Activated T-cell treated with anti-CD3 and anti-CD28 coated beads, Interleukin-2, amount 50 U/mL, for 1 hour (primary cell): Measurements from ENCODE around the gene AGAP5.
"Not testable (repeated sequence)": the region's sequence is repeated elsewhere in the genome, so short reads cannot be mapped to it uniquely, and the experiment has no call there.

ENCODE experiments used
- DNase-seq: peaks from one replicate; pipeline ENCODE4 v3.0.0-alpha.2; 2020

The AGAP5 gene

DNA sequence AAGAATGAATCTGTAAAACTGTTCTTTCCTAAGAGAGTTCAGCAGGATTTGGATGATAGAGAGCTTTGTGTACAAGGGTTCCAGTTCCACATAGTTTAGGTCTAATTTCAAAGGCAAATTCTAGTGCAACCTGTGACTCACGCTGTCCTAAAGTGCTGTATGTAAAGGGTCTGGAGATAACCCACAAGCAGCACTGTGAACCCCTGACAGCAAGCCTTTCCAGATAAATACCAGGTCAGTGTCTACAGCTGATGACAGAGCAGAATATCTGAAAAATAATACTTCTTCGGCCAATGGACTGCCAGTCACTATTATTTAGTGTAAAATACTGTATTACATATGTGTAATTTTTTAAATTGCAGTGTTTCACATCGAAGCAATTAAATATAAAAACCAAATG, 16.0 kb upstream of the AGAP5 start:
- DNase-seq = not testable (repeated sequence)

DNA sequence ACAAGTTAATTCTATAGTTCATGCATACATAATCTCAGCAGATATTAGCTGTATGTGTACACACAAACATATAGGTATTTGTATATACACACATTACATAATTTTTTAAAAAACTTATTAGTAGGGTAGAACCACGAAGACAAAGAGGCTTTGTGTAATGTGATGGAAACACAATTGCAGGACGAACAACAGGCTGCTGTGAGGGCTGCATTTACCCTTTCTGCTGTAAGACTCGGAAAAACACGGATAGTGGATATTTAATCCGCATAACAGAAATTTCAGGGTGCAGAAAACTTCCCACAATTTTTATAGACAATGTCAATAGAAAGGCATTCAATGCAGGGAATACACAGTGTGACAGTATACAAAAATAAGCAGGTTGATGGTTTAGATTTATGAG, 13.8 kb upstream of the AGAP5 start:
- DNase-seq = not testable (repeated sequence)

DNA sequence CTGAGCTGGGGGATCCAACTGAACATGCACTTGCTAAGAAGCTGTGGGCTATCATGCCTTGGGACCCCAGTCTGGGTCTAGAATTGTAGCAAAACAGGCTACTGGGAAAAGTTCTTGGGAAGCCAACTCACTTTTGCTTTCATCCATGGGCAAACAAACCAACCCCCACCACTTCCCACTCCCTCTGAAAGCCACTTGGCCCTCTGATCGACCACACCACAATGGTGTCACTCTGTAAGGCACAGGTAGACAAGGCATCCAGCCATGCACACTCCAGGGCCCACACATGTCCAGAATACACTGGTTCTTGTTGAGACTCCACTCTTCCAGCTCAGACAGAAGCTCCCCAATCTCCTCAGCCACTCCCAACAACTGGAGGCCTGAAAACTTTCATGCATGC, 10.2 kb upstream of the AGAP5 start:
- DNase-seq = not testable (repeated sequence)

DNA sequence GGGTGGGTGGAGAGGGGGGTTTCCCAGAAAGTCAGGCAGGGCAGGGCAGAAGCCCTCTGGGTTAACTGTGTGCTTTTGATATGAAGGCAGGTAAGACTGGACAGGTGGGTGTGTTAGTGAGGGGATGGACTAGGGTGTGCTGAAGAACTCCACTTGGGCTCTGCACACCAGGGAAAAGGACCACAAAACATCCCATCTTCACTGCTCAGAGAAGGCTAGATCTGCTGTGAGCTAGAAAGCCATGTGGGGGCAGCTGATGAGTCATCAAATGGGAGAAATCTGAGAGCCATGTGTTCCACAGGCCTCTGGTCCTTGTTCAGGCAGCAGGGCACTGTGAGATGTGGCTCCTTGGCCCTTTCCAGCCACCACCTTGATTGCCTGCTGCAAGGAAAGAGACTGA, 9.7 kb upstream of the AGAP5 start:
- DNase-seq = not testable (repeated sequence)

DNA sequence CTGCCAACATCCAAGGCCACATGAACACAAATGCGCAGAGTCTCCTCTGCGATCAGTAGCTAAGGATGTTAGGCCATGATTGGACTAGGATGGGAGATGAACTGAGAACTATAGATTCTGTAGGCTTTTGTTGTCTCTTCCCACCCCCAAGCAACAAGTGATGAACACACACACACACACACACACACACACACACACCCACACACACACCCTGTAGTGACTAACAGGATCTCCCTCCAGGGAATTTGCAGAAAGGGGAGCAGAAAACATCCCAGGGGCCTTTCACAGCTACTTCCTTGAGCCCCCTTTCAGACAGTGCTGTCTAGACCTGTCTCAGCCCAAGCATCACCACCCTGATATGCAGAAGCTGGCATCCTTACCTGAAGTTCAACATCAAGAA, 8.6 kb upstream of the AGAP5 start:
- not testable (repeated sequence) for DNase-seq

DNA sequence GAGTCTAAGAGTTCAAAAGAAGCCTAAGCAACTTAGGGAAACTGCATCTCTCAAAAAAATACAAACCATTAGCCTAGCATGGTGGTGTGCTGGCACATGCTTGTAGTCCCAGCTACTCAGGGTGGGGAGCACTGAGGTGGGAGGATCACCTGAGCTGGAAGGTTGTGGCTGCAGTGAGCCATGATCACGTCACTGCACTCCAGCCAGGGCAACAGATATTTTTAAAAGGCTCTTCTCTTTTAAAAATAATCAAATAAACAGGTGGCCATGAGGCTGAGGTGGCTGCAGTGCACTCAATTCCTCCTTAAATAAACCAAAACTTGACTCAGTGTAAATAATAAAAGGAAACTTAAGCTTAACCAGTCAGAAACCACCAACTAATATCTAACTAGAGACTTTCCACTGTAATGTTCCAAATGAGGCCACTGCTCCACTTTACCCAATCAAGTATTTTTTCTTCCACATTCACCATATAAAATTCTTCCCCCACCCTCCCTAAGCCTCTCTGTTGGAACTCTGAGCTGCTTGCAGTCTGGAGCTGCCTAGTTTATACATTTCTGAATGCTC, 7.7 kb upstream of the AGAP5 start:
- DNase-seq = not testable (repeated sequence)

DNA sequence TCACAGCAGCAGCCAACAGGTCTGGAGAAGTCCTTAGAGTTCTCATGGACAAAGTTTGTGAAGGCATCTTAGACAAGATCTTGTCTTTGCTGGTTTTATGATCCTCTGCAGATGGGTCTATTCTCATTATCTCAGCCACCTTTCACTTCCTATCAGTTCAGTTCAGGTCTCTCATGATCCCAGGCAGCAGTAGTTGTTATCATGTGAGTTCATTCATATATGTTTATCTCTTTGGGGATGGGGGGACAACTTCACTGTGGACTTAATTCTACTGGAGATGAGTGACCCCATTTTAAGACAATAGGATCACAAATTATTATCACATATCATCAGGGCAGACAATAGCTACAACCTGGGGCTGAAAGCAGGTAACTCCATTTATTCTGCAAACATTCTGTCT, 6.0 kb upstream of the AGAP5 start:
- not testable (repeated sequence) for DNase-seq

DNA sequence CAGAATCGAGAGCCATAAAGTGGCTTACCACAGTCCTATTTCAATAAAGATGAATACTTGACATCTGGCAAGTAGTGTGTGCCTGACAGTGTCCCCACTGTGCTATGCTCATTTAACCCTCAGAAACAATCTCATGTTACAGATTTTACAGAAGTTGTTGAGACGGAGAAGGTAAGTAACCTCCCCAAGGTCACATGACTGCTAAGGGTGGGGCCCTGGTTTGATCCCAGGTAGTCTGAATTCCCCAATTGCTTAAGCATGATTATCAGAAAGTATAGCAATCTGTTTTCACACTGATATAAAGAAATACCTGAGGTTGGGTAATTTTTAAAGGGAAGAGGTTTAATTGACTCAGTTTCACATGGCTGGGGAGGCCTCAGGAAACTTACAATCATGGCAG, 910 bp upstream of the AGAP5 start:
- DNase-seq = not testable (repeated sequence)

DNA sequence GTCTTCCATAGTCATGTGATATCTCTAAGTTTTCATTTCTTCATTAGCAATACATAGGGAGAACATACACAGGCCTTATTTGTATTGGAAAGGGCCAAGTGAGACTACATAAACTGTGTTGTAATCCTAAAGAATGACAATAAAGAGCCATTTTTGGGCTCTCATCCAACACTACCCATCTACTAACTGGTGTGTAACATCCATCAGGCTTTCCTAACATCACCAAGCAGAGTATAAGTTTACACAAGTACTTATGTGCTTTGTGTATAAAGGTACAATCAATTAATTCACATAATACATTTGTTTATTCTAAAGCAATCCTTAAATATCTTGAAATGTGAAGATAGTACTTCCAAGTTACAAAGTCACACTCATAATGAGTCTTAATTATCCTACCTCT, 2.6 kb downstream of the AGAP5 start:
- not testable (repeated sequence) for DNase-seq

DNA sequence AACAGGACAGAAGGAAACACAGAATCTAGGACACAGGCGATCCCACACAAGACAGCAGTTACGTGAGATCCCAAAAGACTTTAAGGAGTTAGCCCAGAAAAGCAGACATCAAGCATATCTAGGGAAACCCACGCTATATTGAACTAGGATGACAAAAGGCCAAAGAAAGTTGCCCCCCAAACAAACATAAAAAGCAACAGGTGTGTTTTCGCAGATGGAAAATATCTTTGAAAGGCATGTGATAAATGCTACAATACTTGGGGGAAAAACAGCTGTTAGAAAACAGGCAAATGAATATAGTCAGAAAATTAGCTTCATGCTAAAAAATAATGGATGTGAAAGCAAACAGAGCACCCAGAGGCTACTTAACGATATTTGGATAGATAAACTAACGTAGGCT, 7.2 kb downstream of the AGAP5 start:
- DNase-seq = not testable (repeated sequence)

DNA sequence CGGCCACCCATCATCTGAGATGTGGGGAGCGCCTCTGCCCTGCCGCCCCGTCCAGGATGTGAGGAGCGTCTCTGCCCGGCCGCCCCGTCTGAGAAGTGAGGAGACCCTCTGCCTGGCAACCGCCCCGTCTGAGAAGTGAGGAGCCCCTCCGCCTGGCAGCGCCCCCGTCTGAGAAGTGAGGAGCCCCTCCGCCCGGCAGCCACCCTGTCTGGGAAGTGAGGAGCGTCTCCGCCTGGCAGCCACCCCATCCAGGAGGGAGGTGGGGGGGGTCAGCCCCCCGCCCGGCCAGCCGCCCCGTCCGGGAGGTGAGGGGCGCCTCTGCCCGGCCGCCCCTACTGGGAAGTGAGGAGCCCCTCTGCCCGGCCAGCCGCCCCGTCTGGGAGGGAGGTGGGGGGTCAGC, 8.3 kb downstream of the AGAP5 start:
- not testable (repeated sequence) for DNase-seq

DNA sequence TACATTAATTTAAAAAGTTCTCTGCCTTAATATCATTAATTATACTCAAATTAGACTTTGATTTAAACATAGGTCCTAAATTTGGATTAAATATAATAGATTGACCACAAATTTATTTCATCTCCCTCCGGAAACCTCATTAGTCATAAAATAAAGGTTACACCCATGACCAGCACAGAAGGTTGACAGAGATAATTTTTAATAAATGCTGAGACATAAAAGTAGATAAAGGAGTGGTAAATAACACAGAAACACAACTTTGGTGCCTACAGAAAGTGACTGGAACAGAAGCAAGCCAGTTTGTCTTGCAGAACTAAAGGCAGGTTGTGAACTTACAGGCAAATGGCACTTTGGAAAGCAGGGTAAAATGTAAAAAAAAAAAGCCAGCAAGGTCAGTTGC, 10.3 kb downstream of the AGAP5 start:
- not testable (repeated sequence) for DNase-seq

DNA sequence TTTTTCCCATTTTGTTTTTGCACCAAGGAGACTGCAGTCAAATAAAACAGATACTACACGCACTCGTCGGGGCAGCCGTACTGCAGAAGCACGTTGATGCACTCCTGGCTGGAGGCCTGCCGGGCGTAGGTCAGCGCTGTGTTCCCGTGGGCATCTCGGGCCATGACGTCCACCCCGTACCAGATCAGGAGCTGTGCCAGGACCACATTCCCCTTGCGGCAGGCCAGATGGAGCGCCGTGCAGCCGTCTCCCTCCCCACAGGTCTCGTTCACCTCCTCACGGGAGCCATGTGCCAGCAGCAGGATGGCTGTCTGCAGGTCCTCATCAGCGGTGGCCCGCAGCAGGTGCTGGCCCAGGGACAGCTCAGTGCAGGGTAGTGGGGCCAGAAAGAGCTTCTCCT, 23.4 kb downstream of the AGAP5 start:
- not testable (repeated sequence) for DNase-seq

DNA sequence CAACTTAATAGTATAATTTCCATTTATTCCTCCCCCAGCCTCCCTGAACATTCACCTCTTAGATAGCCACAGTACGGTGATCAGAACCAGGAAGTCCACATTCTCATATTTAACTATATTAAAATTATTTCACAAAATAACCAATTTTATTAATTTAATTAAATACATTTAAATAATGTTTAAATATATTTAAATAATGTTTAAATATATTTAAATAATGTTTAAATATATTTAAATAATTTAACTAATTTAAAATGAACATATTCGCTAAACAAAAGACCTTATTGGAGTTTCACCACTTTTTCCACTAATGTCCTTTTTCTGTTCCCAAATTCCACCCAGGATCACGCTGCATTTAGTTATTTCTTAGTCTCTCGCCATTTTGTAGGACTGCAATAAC, 29.5 kb downstream of the AGAP5 start:
- not testable (repeated sequence) for DNase-seq

DNA sequence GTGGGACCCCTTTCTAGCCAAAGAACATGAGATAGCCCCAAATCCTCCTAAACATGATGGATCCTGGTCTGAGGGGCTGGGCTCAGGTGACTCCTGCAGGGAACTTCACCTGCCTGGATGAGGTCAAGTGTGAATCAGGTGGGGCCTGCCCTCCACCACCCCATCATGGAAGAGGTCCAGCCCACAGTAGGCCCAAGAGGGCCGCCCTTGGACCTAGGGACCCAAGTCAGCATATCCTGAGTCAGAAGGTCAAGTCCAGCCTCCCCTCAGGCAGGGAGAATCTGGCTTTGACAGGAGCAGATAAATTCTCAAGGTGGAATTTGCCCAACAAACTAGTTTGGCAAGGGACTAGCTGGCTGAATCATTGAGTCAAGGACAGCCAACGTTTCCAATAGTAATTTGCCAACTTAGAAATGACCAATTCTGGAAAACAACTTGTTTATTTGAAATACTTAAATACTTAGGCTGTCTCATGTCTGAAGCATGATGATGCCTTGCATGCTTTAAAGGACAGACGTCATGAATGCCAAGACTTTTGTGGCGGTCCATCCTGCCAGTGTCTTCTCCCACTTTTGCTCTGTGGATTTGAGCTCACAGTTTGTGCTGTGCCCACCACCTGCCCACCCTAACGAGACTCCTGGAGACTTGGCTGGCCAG, 31.6 kb downstream of the AGAP5 start:
- DNase-seq = not testable (repeated sequence)

DNA sequence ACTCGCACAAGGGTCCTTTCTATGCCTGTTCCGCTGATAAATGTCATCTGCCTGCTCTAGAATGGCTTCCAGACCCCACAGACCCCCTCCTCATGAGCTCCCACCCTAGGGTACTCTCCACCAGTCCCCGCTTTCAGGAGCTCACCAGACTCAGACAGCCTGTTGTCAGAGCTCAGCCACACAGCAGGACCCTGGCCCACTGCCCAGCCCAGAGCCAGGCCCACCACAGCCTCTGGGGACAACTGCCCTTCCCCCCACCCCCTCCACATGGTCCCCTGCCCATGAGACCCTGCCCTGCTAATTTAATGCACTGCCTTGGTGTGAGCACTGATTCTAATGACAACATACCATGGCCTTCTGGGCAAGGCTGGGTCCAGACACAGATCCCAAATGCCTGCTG, 32.3 kb downstream of the AGAP5 start:
- not testable (repeated sequence) for DNase-seq

DNA sequence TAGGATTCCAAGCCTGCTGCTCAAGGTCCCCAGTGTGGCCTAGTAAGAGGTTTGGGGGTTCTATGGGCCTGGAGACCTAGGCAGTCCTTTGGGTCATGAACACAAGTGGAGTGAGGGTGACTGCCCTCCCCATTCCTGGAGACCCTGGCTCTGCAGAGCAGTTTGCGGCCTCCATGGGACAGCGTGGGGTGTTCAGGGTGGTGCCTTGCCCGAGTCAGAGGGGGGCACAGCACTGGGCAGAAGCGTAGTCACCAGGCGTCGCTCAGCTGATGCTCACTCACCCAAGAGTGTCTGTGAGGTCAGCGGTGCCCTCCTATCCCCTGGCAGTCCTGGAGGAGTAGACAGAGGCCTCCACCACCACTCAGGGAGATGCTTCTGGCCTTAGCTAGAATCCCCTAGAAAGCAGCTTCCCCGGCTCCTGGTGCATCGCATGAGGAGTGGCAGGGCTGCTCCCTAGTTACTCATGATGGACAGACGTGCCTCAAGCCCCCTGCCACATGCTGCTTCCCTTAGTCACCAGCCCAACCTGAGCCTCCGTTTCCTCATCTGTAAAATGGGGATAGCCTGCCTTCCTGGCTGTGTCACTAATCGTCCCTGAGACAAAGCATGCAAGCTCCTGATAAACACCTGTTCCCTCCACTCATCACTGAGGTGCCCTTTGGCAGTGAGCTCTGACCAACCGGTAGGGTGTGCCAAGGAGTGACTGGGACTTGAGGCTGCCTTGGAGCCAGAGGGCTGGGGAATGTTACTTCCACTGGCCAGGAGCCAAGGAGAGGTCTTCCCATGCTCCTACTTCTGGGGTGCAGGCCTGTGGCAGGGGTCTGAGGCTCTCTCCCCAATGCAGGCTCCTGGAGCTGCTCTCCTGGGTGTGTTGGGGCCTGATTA, 33.5 kb downstream of the AGAP5 start:
- not testable (repeated sequence) for DNase-seq

DNA sequence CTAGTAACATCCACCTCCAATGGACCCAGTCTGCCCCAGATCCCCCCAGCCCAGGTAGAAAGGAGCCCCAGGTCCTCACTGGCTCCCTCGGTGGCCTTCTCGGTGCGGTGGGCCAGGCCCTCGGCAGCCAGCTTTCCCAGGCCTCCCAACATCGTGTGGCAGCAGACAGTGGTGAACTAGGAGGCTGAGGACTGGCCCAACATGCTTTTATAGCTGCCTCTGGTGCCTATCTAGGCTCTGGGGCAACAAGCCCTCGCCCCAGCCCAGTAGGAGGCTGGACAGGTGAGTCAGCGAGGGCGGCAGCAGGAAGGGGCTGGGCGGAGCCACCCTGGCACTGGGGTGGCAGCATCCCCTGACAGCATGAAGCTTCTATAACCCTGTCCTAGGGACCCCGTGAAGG, 34.3 kb downstream of the AGAP5 start:
- not testable (repeated sequence) for DNase-seq

DNA sequence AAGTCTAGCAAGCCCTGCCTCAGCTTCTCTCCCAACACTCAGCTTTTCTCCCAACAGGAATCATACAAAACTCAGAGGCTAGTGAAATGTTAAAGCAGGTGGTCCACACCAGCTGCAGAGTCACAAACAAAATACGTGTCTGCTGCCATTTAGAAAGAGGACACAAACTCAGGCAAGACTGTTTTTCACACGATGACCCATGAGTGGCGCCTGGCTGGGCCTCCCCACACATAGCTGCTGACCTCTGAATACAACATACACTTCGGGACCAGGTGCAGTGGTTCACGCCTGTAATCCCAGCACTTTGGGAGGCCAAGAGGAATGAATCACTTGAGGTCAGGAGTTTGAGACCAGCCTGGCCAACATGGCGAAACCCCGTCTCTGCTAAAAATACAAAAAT, 35.2 kb downstream of the AGAP5 start:
- DNase-seq = not testable (repeated sequence)

DNA sequence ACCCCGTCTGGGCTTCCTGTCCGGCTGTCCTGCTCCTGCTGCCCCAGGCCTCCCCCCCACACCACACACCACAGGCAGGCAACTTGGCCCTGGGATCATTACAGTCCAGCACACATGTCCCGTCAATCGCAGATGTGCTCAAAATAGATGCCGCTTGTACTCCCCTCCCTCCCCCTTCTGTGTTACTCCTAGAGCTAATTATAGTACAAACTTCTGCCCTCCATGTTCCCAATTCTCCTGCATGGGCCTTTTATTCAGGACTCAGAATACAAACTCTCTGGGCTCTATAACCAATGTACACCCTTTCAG, 42.0 kb downstream of the AGAP5 start, which contains the start of gene SYNPO2L:
SYNPO2L (minus strand) TSS at position 40 of the 309 bp plus-strand sequence. CDS start 107 bp downstream, outside the sequence.
- no peak for DNase-seq

DNA sequence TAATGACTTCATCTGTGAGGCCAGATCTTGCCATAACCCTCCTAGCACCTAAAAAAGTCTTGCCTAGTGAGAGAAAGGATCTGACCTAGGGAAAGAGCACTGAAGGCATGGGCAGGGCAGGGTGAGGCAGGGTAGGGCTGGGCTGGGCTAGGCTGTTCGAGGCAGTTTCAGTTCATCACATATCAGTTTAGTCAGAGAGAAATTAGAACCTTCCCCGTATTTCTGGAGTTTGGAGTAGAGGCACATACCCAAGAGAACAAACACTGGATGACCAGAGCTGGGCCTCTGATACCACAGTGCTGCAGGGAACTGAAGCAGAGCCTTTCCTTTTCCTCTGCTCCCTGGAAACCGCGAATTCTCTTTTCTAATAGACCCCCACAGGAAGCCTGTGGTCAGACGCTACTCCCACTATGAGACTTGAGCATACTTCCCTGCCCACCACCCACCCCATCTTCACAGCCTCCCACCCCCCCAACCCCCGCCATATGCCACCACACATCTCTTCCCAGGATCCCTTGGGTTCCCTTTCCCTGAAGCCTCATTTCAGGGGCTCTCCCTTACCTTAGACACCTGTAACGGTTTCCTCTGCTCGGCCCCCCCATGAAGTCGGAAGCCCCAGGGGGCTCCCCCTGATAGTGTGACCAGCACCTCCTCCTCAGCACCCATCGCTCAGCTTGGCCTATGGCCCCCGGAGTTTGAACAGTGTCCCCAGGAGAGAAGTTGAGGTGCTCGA, 42.5 kb downstream of the AGAP5 start:
- DNase-seq = no peak

DNA sequence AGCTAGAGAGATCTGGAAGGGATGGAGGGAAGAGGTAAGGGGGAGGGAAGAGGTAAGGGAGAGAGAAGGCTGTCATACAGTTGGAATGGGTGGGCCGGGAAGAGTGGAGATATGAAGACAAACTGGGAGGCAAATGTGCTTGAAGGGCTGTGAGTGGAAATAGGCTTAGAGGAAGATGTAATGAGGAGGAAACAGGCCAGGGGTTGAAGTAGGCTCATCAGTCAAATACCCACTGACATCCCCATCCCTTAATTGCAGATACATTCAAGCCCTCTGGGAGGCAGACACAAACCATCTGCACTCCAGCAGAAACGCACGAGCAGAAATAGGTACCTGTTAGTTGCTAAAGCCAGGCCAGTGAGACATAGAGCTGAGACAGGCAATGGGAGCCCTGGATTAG, 44.2 kb downstream of the AGAP5 start:
- DNase-seq = no peak

DNA sequence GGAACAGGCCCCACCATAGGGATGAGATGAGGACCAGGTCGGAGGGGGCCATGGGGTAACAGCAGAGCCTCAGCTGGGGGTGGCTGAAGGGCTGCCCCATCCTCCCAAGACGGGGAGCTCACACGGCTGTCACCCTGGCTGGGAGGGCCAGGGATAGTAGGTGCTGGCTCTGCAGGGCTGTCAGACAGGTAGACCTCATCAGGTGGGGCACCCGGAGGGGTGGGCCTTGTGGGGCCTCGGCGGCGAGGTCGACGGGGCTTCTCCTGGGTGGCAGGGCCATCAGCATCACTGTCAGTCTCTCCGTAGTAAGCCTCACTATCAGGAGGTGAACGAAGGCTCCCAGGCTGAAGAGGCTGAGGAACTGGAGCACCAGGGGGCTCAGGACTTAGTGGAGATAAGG, 44.7 kb downstream of the AGAP5 start:
- DNase-seq = no peak
